NCI-H187 treated with DMSO at 0.1 percent for 48 hours (cell line): Measurements from ENCODE around the gene INF2.
"Not testable (repeated sequence)": the region's sequence is repeated elsewhere in the genome, so short reads cannot be mapped to it uniquely, and the experiment has no call there.

Experiments used
- DNase-seq: peaks from one replicate; lab custom pipeline; 2025; lab: John Stamatoyannopoulos, UW

Gene INF2

GRCh38 chr14:104721505-104722431, 32.4 kb downstream of the INF2 start:
- DNase-seq: no peak

GRCh38 chr14:104722938-104723650, 33.7 kb downstream of the INF2 start:
- DNase-seq: no peak

DNA sequence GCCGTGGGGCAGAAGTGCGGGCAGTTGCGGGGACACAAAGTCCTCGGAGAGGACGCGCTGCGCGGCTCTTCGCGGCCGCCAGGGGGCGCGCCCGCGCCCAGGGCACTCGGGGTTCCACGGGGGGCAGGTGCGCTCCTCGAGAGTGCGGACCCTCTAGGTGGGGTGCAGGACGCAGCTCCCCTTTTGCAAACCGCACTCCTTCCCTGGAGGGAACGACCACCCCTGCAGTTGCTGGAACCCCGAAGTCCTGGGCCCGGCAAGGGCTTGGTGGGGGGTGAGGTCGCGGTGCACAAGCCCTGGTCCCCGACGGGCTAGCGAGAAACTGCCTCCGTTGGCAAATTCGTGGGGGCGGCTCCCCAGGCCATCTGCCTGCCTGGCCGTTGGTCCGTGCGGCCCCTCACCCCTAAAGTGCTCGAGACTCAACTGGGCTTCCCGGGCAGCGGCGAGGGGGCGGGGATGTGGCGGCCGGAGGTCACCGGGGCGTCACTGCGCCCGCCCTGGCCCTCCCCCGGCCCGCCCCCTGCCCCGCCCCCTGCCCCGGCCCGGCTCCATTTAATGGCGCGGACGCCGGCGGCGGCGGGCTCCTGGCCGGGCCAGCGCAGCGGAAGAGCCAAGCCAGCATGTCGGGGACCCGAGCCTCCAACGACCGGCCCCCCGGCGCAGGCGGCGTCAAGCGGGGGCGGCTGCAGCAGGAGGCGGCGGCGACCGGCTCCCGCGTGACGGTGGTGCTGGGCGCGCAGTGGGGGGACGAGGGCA, 34.4 kb downstream of the INF2 start, which contains the start of gene ADSS1:
TSS of gene ADSS1 (plus strand) at position 579 of the 756 bp plus-strand sequence. CDS start at position 621, 42 bp downstream.
- DNase-seq: no peak

GRCh38 chr14:104724407-104724980, 35.1 kb downstream of the INF2 start:
- DNase-seq: no peak

DNA sequence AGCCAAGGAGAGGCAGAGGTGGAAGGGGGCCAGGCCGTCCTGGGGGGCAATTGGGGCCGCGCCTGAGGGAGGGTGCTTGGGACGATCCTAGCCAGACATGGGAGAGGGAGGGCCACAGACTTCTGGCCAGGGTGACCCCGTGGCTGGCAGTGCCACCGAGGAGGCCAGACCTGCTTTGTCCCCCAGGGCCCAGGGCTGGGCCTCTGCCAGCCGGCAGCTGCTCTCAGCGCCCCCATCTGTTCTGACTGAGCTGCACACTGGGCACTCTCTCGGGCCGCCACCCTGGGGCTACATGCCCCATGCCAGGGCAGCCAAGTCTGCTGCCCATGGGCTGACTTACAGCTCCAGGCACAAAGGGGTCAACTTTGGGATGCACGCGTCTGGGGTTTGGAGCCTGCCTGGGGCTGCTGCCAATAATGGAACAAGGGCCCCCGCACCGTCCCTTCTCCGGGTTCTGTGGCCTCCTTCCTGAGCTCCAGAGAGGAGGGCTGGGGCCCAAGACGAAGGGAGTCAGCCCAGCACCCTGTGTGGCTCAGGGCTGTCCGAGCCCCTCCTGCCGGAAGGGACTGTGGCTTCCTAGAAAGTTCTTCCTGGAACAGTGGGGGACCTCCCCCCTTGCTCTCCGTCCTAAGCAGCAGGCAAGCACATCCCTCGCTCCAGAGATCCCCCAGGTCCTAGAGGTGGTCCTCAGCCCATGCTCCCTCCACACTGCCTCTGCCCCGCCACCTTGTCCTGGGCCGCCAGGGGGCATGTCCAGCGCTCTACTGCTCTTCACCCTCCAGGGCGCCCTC, 35.8 kb downstream of the INF2 start:
- no peak for DNase-seq

- DNase-seq: no peak
Measured at GRCh38 chr14:104725772-104726548, 36.5 kb downstream of the INF2 start.

- DNase-seq: no peak
Measured at GRCh38 chr14:104726600-104727451, 37.4 kb downstream of the INF2 start.

GRCh38 chr14:104728631-104729030, 39.2 kb downstream of the INF2 start:
- no peak for DNase-seq

DNA sequence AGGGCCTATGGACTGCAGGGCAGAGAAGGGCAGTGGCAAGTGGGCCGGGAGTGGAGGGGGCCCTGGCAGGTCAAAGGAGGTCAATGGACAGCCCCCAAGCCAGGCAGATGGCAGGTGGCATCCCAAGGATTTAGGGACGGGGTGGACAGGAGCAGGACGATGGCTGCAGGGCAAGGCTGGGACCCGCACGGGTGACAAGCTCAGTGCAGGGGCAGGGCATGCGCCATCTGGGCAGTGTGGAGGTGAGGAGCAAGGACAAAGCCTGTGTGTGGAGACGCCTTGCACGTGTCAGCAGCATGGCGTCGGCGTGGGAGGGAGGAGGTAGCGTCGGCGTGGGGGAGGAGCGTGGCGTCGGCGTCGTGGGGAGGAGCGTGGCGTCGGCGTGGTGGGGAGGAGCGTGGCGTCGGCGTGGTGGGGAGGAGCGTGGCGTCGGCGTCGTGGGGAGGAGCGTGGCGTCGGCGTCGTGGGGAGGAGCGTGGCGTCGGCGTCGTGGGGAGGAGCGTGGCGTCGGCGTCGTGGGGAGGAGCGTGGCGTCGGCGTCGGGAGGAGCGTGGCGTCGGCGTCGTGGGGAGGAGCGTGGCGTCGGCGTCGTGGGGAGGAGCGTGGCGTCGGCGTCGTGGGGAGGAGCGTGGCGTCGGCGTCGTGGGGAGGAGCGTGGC, 39.9 kb downstream of the INF2 start:
- DNase-seq: not testable (repeated sequence)

DNA sequence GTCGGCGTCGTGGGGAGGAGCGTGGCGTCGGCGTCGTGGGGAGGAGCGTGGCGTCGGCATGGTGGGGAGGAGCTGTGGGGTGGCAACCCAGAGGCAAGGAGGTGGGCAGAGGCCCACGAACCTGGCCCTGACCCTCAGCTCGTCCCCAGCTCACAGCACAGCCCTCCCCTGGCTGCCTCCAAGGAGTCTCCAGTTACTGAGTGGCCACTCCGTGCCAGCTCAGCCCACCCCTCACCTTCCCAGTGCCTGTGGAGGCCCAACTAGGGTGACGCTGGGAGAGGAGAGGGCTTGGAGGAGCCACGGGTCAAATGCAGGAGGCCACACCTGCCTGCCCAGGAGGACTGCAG, 40.4 kb downstream of the INF2 start:
- no peak for DNase-seq

DNA sequence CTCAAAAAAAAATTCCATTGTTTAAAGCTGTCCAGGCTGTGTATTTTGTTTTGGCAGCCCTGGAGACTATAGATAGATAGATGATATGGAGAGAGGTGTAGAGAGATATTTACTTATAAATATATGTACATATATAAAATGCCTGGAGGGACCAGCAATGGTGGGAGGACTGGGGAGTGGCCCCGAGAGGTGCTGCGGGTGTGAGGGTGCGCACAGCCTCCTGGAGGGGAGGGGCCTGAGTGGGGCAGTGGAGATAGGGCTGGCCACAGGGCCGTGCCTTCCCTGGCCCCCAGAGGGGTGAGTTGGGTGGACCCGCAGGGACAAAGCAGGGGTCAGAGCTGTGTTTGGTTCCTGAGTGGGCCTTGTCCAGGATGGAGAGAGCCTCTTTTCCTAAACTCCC, 41.1 kb downstream of the INF2 start:
- DNase-seq: no peak

GRCh38 chr14:104731320-104732294, 42.2 kb downstream of the INF2 start:
- no peak for DNase-seq

DNA sequence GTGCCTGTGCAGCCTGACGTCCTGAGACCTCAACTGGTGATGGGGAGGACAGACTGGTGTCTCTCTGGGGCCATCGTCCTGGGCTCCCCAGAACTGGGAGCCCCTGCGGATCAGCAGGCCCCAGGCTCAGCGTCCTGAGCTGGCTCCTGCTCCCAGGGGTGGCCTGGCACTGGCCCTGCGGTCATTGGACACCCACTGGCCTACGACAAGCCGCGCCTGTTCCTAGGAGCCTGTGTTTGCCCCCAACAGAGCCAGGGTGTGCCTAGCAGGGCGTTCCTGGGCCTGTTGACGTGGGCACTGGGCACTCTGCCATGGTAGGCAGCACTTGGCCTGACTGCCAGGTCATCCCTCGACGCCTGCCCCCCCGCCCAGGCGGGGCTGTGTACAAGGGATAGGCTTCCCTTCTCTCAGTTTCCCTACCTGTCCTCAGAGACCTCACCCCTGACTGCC, 43.0 kb downstream of the INF2 start:
- DNase-seq: no peak

- DNase-seq: no peak
Measured at GRCh38 chr14:104732931-104733681, 43.7 kb downstream of the INF2 start.

DNA sequence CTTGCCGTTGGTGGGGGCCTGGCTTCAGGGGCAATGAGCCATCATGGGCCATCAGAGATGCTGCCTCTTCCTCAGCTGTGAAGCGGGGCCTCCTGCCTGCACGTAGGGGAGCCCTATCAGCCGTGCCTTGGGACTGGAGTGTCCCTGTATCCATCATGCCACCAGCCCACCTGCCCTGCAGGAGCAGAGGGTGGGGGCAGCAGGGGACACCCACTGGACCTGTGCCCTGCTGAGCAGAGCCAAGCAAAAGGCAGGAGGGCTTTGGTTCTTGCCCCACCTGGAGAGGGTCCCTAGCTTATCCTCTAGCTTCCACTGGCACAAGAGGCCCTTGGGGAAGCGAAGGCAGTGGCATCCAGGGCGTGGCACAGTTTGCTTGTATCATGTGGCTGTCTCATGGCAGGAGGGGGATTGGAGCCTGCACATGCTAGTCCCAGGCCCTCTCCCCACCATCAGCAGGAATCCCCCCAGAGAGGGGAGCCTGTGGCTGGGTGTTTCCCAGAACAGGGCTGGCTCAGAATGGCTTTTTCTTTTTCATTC, 44.7 kb downstream of the INF2 start:
- DNase-seq: no peak

DNA sequence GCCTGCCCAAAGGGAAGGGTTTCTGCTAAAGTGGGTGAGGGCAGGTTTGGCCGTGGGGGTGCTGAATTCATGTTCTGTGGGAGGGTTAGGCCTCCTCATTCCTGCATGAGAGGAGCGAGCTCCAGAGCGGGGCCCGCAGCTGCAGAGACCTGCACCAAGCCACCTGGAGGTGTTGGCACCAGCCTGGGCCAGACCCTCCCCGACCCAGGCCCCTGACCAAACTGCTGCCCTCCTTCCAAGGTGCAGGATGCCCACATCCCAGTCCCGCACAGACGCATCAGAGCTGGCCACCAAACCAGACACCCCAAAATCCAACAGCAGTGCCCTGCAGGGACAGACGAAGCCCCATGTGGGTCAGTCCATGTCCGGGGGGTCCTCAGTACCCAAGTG, 45.2 kb downstream of the INF2 start:
- no peak for DNase-seq
